Daoy (cell line): ENCODE measurements around the gene COMMD7. TPM values are rescaled to one million over a fixed set of nuclear protein-coding genes. Genes with fewer than 3 reads are reported as not detected.
"Not testable (repeated sequence)": the region's sequence is repeated elsewhere in the genome, so short reads cannot be mapped to it uniquely, and the experiment has no call there.

ENCODE experiments used
- DNase-seq: peaks from one replicate; pipeline ENCODE4 v3.0.0-alpha.2; 2015; ENCODE audit warnings: low read depth
- total RNA-seq: library from RNA; depleted of rRNA; stranded (reverse); fragments of >200 nt; shearing (Covaris generic); gene quantifications from 2 replicates; pipeline ENCODE4 v1.2.3, GENCODE V29; 2014

The COMMD7 gene
- total RNA-seq, 1 experiment from 2014 or later: 36.1 TPM

DNA sequence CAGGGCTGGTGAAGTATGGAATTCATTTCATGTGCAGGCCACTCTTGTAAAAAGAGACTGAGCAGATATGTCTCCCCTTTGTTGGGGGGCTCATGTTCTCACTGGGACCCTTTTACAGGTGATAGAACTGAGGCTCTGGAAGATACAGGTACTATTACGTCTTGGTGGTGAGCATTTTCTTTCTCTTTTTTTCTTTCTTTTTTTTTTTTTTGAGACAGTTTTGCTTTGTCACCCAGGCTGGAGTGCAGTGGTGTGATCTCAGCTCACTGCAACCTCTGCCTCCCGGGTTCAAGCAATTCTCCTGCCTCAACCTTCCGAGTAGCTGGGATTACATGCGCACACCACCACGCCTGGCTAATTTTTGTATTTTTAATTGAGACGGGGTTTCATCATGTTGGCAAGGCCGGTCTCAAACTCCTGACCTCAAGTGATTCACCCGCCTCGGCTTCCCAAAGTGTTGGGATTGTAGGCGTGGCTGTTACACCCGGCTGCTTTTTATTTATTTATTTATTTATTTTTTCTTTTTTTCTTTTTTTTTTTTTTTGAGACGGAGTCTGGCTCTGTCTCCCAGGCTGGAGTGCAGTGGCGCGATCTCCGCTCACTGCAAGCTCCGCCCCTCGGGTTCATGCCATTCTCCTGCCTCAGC lies 22.1 kb upstream of the COMMD7 start:
- peak; percentile 39 for DNase-seq

DNA sequence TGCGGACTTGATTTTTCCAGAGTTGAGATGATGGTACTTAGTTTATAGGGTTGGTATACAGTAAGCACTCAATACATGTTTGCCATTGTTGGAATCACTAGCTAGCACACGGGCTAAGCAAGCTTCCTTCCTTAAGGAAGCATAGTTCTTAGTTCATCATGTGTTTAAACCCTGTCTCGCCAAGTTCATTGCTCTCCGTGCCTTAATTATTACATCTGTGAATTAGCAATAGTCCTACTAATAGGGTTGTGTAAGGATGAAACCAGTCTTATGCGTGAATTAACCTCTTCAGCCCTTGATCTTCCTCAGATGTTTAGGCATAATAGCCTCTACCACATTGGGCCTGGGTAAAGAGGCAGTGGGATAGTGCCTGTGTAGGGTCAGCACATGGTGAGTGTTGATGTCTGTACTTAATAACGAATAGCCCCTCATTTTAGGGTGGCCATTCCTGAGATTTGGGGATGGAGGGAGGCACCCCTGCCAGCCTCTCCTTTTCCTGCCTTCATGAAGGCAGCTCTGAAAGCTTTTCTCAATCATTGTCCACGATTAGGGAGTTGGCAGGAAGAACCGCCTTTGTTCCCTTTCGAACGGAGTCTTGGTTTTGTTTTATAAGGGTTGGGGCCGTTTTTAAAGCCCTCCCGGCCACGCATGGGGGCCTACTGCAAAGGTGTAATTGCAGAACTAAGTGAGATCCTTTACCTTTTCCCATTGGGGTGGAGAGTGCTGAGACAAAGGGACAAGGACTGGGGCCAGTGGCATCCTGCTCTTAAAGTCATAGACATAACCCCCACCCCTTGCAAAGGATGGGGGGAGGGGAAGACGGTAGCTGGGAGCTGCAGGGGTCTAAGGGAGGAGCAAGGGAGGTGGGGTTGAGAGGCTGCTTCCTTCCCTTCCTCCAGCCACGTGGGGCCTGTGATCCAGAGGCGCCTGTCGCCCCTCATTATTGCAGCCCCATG lies 21.0 kb upstream of the COMMD7 start:
- DNase-seq: no peak

DNA sequence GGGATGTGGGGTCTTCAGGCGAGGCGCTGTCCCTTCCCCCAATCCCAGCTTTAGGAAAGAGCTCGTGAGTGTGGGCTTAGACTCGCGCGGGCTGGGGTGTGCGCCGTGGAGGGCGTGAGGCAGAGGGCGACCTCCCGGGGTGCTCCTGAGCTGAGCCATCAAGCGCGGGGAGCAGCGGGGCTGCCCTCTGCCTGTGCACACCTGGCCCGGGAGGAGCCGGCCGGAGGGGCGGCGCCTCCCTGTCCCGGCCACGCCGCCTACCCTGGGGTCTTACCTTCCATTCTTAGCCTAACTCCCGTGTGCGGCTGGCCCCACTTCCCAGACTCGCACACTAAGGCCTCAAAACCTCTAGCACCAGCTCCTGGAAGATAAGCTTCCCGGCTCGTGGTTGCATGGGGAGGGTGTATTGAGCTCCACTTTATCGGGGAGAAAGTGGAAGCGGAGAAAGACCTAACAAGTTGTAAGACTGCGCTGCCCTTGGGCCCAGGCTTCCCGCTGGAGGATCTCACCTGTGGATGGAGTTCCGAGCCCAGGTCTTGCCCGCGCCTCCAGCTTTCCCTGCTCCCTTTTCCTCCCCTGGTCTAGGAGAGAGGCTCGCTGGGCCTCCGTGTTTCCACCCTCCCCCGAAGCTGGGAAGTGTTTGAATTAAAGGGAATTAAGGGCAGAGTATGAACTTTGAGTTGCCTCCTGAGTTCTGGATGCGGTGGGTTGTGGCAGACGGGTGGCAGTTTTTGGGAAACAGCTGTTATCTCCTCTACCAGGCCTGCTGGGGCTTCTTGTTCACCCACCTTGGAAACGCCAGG lies 20.1 kb upstream of the COMMD7 start:
- DNase-seq: no peak

DNA sequence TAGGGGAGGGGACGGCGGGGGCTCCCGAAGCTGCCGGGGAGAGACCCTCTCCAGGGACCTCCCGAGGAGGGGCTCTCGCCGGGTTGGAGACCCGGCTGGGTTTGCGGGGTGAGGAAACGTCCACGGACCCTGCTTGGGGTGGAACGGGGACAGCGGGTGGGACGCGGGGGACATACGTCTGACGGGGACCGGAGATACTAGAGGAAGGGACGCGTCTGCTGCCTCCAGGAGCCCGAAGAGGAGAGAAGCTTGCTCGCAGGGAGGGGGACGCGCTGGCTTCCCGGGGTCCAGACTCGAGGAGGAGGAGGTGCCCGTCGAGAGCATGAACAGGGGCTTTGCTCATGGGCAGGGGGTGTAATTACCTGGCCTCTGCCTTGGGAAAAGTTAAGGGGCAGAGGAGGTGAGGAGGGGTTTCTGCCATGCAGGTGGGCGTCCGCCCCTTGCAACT lies 19.5 kb upstream of the COMMD7 start:
- peak; percentile 29 for DNase-seq

DNA sequence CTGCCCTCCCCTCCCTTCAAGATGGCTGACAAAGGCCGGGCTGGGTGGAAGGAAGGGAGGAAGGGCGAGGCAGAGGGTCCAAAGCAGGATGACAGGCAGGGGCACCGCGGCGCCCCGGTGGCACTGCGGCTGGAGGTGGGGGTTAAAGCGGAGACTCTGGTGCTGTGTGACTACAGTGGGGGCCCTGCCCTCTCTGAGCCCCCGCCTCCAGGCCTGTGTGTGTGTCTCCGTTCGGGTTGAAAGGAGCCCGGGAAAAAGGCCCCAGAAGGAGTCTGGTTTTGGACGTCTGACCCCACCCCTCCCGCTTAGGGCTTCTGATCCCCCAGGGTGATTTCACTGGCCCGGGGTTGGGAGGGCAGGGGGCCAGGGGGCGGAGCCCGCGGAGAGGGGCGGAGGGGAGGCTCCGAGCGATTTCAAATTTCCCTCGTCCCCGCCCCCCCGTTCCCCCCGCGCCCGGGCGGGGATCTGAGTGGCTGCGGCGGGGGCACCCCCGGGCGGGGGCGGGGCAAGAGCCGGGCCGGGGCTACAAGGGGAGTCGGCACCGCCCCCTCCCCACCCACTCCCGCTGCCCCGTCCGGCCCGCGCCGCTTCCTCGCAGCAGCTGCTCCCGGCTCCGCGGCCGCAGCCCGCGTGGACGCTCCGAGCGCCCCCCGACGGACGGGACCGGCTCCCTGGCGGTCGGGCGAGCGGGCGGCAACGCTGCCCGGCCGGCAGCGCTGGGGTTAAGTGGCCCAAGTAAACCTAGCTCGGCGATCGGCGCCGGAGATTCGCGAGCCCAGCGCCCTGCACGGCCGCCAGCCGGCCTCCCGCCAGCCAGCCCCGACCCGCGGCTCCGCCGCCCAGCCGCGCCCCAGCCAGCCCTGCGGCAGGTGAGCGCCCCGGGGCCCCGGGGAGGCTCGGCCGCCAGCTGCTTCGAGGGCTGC lies 18.8 kb upstream of the COMMD7 start, which contains the start of gene DNMT3B:
TSS of gene DNMT3B (plus strand) at position 555 of the 923 bp plus-strand sequence. CDS start 17,939 bp downstream, outside the sequence.
- DNase-seq: peak; percentile 85

DNA sequence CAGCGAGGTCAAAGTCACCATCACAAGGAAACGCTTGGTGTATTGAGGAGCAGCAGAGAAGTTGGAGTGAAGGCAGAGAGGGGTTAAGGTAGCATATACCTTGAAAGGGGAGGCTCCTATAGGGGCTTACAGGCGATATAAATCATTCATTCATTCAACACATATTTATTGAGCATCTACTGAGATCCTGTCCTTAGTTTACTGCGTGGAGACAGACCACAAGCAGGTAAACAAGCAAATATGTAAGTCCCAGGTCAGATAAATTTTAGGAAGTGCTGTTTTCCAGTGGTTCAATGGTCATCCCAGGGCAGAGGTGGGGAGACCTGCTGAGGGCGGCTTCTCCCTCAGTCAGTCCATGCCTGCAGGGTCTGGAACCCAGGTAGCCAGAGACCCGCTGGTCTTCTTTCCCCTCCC lies 18.2 kb upstream of the COMMD7 start:
- DNase-seq: no peak

DNA sequence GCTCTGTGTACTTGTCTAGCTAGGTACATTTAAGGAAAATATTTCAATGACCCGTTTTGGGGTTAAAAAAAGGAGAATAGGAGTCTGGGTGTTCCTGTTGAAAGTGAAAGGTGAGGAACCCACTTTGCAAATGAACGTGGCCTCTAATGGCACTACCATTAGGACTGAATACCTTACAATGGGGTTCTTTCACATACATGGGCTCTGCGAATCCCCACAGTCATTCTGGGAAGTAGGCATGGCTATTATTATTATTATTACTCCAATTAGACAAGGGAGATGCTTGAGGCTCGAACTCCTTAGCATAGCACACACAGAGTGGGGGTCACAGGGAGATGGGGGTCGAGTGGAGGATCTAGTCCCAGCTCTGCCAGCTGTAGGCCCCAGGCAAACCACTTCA lies 12.9 kb upstream of the COMMD7 start:
- no peak for DNase-seq

DNA sequence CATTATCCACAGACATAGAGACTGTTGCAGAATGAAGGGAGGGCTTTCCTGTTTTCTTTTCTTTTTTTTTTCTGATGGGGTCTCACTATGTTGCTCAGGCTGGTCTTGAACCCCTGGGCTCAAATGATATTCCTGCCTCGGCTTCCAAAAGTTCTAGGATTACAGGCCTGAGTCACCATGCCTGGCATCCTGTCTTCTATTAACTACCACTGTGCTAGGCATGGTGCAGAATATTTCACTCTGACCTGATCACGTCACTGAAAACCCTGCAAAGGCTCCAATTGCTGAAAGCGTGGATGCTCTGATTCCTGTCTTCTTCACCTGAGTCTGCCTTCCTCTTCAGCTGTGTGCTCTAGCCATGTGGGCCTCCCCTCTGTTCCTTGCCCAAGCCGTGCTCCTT lies 10.5 kb upstream of the COMMD7 start:
- peak; percentile 57 for DNase-seq

DNA sequence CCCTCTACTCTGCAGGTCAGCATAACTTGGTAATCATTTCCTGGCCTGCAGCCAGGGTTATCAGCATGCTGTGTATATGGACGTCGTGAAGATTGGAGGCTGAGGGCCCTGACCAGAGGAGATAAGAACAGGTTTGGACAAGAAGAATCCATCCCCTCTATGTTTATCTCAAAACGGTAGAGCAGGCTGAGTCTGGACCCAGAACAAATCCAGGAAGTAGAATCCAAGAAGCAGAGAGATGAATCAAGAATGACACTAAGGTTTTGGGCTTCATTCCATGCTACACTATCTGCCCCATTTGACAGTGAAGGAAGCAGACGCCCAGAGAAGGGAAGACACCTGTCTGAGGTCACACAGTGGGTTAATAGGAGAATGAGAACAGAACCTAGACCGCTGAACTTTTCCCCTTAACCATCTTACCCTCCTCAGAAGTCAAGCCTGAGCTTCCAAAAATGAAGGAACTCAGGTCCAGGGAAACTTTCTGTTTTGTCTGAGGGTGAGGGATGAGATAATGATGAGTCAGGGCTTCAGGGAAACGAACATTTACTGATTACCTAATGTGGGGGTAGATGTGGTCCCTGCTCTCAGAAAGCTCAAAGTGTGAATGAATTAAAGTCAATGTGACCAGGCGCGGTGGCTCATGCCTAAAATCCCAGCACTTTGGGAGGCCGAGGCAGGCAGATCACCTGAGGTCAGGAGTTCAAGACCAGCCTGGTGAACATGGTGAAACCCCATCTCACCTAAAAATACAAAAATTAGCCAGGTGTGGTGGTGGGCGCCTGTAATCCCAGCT lies 9.4 kb upstream of the COMMD7 start:
- peak; percentile 76 for DNase-seq

DNA sequence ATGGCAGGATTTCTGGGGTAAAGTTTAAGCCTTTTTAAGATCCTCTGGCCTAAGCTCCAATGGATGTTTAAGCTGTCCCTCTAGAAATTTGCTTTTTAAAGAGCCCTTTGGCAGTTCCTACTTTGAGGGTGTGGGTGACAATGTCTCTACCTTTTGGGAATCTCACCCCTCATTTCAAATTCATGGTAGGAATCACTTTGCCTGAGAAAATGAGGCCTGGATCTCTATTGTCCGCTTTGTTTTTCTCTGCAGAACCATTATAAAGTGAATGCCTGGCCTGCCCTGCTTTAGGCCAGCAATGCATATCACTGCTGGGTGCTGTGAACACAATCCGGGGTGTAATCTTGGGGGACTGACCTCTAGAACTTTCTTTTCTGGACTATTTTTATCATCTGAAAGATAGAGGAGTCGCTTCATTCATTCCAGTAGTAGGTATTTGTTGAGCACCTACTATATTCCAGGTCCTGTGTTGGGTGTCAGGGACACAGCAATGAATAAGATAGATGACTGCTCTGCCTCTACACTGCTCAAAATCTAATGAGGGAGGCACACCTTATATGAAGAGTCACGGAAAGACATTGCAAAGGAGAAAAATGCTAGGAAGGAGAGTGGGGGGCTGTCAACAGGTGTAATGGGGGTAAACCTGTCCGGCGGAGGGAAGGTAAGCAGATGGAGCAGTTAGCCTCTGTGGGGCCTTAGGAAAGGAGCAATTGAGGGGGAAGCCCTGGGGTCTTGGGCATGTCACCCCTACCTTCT lies 8.6 kb upstream of the COMMD7 start:
- no peak for DNase-seq

DNA sequence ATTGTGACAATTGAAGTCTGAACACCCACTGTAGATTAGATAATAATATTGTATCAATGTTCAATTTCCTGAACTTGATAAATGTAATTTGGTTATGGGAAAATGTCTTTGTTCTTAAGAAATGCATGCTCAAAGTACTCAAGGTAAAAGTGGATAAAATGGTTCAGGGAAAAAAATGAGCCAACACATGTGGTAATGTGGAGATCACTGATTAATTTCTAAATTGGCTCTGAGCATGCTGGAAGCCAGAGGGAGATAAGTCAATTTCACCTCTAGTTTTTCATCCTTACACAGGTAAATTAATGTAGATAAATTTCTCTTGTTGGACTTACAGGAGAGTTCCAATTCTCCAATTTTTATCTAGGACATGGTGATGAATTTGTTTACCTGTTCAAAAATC lies 8.0 kb upstream of the COMMD7 start:
- DNase-seq: no peak

DNA sequence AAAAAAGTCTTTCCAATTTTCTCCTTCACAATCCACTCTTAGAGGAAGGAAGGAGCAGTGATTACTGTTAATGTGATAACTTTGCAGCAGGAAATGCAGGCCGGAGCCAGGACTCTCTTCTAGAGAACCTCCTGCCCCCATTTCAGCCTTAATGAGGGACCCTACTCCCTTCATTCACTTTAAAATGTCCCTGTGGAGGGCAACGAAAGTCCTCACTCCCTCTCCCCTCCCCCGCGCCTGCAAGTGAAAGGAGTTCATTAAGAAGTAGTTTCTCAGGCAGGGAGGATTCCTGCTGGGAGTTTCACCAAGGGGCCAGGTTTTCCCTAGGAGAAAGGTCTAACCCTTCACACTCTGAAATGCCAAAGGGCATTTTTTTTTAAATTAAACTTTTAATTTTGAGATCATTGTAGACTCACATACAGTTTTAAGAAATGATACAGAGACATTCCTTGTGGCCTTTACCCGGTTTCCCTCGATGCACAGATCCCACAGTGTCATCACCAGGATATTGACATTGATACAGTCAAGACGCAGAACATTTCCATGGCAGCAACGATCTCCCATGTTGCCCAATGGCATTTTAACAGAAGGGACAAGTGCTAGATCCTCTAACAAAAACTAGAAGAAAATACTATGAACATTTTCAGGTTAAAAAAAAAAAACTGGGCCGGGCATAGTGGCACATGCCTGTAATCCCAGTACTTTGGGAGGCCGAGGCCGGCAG lies 6.8 kb upstream of the COMMD7 start:
- DNase-seq: no peak

DNA sequence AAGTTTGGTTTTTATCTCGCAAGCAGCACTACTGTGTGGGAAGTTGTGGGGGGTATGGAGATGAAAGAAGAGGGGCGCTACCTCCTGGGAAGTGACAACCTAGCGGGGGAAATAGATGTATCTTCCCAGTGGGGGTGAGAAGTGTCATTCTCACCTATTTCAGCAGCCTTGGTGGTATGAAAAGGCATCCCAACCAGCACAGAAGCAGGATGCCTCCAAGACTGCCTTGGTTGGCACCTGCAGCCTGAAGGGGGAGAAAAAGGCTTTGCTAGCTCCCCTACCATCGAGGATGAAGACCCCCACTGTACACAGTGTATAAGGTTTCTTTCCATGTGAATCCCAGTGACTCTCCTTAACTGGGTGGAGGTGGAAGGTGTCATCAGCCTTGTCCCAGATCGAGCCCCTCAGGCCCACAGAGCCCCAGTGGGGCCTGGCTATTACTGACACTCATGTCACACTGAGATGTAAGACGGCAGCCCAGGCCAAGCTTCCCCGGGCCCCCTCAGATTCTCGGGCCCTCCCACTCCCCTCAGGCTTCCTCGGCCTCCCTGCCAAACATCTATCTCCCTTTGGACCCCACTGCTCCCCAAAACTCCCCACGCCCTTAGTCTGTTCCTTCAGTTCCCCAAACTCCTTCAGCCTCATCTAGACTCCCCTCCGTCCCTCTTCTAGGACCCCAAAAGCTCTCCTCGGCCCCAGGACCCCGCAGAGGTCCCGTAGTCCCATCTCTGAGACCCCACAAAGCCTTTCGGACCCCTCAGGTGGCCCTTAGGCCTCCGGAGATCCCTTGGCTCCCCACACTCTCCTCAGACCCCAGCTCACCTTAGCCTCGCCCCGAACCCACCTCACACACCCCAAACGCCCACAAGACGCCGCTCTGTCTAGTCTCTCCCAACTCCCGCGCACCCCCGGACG lies 688 bp downstream of the COMMD7 start:
- DNase-seq: no peak

DNA sequence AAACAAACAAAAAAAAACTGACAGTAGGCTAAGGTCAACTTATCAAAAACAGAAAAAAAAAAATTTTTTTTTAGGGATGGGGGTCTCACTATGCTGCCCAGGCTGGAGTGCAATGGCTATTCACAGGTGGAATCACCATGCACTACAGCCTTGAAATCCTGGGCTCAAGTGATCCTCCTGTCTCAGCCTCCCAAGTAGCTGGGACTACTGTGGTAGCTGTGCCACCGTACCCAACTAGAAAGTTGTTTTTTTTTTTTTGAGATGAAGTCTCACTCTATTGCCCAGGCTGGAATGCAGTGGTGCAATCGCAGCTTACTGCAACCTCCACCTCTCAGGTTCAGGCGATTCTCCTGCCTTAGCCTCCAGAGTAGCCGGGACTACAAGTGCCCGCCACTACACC lies 2.1 kb downstream of the COMMD7 start:
- DNase-seq: no peak

DNA sequence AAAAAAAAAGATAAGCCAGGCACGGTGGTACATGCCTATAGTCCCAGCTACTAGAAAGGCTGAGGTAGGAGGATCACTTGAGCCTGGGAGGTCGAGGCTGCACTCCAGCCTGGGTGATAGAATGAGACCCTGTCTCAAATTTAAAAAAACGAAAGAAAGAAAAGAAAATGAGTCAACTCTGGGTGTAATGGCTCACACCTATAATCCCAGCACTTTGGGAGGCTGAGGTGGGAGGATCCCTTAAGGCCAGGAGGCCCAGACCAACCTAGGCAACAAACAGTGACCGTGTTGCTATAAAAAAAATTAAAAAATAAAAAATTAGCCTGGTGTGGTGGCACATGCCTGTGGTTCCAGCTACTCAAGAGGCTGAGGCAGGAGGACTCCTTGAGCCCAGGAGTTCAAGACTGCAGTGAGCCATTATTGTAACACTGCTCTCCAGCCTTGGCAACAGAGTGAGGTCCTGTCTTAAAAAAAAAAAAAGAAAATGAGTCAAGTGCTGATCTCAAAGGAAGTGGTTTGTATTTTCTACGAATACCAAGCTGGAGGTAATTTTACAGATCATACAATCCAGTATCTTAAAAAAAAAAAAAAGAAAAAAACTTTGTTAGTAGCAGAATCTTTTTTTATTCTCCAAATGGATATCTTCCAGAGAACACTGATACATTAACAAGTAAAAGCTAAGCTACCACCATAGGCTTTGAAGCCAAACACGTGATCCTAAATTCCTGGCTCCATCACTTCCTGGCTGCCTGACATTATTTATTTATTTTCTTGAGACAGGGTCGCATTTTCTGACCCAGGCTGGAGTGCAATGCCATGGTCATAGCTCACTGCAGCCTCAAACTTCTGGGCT lies 5.7 kb downstream of the COMMD7 start:
- peak; percentile 62 for DNase-seq

DNA sequence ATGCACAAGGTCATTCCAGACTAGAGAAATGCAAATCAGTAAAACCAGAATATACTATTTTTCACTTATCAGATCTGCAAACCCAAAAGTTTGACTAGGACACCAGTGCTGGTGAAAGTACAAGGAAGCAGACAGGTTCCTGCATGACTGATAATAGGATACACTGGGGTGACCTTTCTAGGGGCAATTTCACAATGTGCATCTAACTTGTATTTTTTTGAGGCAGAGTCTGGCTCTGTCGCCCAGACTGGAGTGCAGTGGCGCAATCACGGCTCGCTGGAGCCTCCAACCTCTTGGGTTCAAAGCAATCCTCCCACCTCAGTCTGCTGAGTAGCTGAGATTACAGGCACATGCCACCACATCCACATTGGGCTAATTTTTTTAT lies 11.4 kb downstream of the COMMD7 start:
- DNase-seq: no peak

DNA sequence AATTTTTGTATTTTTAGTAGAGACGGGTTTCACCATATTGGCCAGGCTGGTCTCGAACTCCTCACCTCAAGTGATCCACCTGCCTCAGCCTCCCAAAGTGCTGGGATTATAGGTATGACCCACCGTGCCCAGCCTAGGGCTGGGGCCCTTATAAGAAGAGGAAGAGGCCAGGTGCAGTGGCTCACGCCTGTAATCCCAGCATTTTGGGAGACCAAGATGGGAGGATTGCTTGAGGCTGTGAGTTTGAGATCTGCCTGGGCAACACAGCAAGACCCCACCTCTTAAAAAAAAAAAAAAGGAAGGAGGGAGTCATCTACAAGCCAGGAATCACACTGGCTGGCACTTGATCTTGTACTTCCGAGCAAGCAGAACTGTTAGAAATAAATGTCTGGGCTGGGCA lies 13.9 kb downstream of the COMMD7 start:
- DNase-seq: not testable (repeated sequence)
